DND-41 (cell line): ENCODE data around the gene DNAJC17.
A peak's percentile ranks its signal among the peaks of the same experiment; 100 is the strongest.

ENCODE experiments used
- ATAC-seq: fragments of 200-7000 bp; cut with Tn5 transposase; 3 replicates; pipeline ENCODE4 v1.9.1; 2021; ENCODE audit warnings: low read depth; ENCODE audit not compliant: insufficient read depth
- DNase-seq: peaks from one replicate; pipeline ENCODE4 v3.0.0-alpha.2; 2020
- H2AFZ ChIP-seq: 2 replicates; pipeline ENCODE4 v1.6.0; 2012; ENCODE audit warnings: low read depth, low read length
- H3K27ac ChIP-seq: 2 replicates; pipeline ENCODE4 v1.5.1; 2012; ENCODE audit warnings: low read length, inconsistent platforms
- H3K27me3 ChIP-seq: fragments of 200-600 bp; sonication (generic); 2 replicates; pipeline ENCODE4 v1.6.0; 2012; ENCODE audit warnings: low read length, mild to moderate bottlenecking, inconsistent platforms; ENCODE audit not compliant: insufficient read depth, poor library complexity
- H3K36me3 ChIP-seq: 2 replicates; pipeline ENCODE4 v1.5.1; 2012; ENCODE audit warnings: low read length, inconsistent platforms; ENCODE audit not compliant: insufficient read depth
- H3K4me1 ChIP-seq: 2 replicates; pipeline ENCODE4 v1.5.1; 2012; ENCODE audit warnings: mild to moderate bottlenecking, low read length; ENCODE audit not compliant: insufficient read depth
- H3K4me2 ChIP-seq: 2 replicates; pipeline ENCODE4 v1.6.0; 2012; ENCODE audit warnings: mild to moderate bottlenecking, moderate library complexity, low read length, inconsistent platforms; ENCODE audit not compliant: insufficient read depth
- H3K4me3 ChIP-seq, 2 experiments: fragments of 200-600 bp in 1 of 2; shearing (Covaris generic) in 1 of 2; 2 replicates each; pipeline ENCODE4 v1.5.1; 2012 to 2016; ENCODE audit warnings: inconsistent platforms in 2 of 2, low read length in 2 of 2, mild to moderate bottlenecking in 2 of 2, low read depth in 1 of 2, moderate library complexity in 1 of 2
- H3K79me2 ChIP-seq: 2 replicates; pipeline ENCODE4 v1.6.0; 2012; ENCODE audit warnings: low read length, inconsistent platforms; ENCODE audit not compliant: insufficient read depth
- H3K9ac ChIP-seq: 2 replicates; pipeline ENCODE4 v1.6.0; 2012; ENCODE audit warnings: low read depth, mild to moderate bottlenecking, inconsistent platforms, low read length, moderate library complexity
- H3K9me3 ChIP-seq: 2 replicates; pipeline ENCODE4 v1.5.1; 2012; ENCODE audit warnings: low read length, moderate library complexity, mild to moderate bottlenecking, inconsistent platforms; ENCODE audit not compliant: insufficient read depth, severe bottlenecking
- H4K20me1 ChIP-seq: 2 replicates; pipeline ENCODE4 v1.6.0; 2012; ENCODE audit warnings: low read length; ENCODE audit not compliant: insufficient read depth
- CTCF ChIP-seq: IDR thresholded peaks from 2 replicates; pipeline ENCODE4 v1.5.1; 2012; ENCODE audit warnings: borderline replicate concordance, low read length, moderate library complexity, mild to moderate bottlenecking; ENCODE audit not compliant: poor library complexity, severe bottlenecking; ENCODE audit errors: extremely low read depth
- EZH2 ChIP-seq: IDR thresholded peaks from 3 replicates; pipeline ENCODE4 v1.6.1; 2012; ENCODE audit warnings: borderline replicate concordance, low read depth, mild to moderate bottlenecking, moderate library complexity, low read length, inconsistent platforms; ENCODE audit not compliant: severe bottlenecking

Gene DNAJC17

GRCh38 chr15:40838756-40839155, 31.5 kb upstream of the DNAJC17 start:
- Histone ChIP-seq H3K27me3 (no peaks in the 10 kb centered on the region), H3K9ac (no peak overlapping the region), H3K27ac (no peak overlapping the region), H2AFZ (0 out of 2 replicates have a peak overlapping the region, but pooled peaks have one; percentile 16), H3K9me3 (no peaks in the 10 kb centered on the region), H3K4me2 (no peak overlapping the region), H3K4me3 (no peak overlapping the region), H3K4me1 (no peaks in the 10 kb centered on the region), H3K36me3 (no peaks in the 10 kb centered on the region), H3K79me2 (no peaks in the 10 kb centered on the region), H4K20me1 (no peaks in the 10 kb centered on the region)
- no peak for TF ChIP-seq CTCF
- no peak for TF ChIP-seq EZH2
- DNase-seq (no peak), ATAC-seq (no peak)

- ATAC-seq (no peak), DNase-seq (no peak)
- Histone ChIP-seq H3K36me3 (no peaks in the 10 kb centered on the region), H3K27me3 (no peaks in the 10 kb centered on the region), H3K4me3 (no peak overlapping the region), H3K4me1 (no peaks in the 10 kb centered on the region), H2AFZ (no peak overlapping the region), H4K20me1 (no peaks in the 10 kb centered on the region), H3K79me2 (no peaks in the 10 kb centered on the region), H3K9me3 (no peaks in the 10 kb centered on the region), H3K9ac (no peak overlapping the region), H3K4me2 (no peak overlapping the region), H3K27ac (no peak overlapping the region)
- TF ChIP-seq CTCF (no peak), EZH2 (no peak)
Measured at GRCh38 chr15:40836020-40836419, 28.7 kb upstream of the DNAJC17 start.

GRCh38 chr15:40832903-40833302, 25.6 kb upstream of the DNAJC17 start:
- Histone ChIP-seq H3K36me3 (no peaks in the 10 kb centered on the region), H2AFZ (no peak overlapping the region), H3K27ac (no peak overlapping the region), H3K4me2 (no peak overlapping the region), H3K9me3 (no peaks in the 10 kb centered on the region), H3K4me3 (no peak overlapping the region), H3K27me3 (no peaks in the 10 kb centered on the region), H3K4me1 (no peaks in the 10 kb centered on the region), H3K79me2 (no peaks in the 10 kb centered on the region), H4K20me1 (no peaks in the 10 kb centered on the region), H3K9ac (no peak overlapping the region)
- DNase-seq = no peak
- ATAC-seq = no peak
- TF ChIP-seq CTCF (no peak), EZH2 (no peak)

- TF ChIP-seq EZH2 (no peak), CTCF (no peak)
- ATAC-seq = no peak
- H2AFZ ChIP-seq = no peak overlapping the region
Measured at GRCh38 chr15:40831861-40832260, 24.6 kb upstream of the DNAJC17 start.

More at GRCh38 chr15:40831861-40832260, 24.6 kb upstream of the DNAJC17 start:
- H3K9ac ChIP-seq = no peak overlapping the region
- H3K4me1 ChIP-seq = no peaks in the 10 kb centered on the region
- H3K27me3 ChIP-seq = no peaks in the 10 kb centered on the region
- no peak overlapping the region for H3K4me2 ChIP-seq
- H3K79me2 ChIP-seq = no peaks in the 10 kb centered on the region
- H3K27ac ChIP-seq = no peak overlapping the region
- no peaks in the 10 kb centered on the region for H3K9me3 ChIP-seq
- H3K4me3 ChIP-seq = no peak overlapping the region
- no peak for DNase-seq
- H4K20me1 ChIP-seq = no peaks in the 10 kb centered on the region
- no peaks in the 10 kb centered on the region for H3K36me3 ChIP-seq
